ENCODE results near the gene PRUNE2.

DNA sequence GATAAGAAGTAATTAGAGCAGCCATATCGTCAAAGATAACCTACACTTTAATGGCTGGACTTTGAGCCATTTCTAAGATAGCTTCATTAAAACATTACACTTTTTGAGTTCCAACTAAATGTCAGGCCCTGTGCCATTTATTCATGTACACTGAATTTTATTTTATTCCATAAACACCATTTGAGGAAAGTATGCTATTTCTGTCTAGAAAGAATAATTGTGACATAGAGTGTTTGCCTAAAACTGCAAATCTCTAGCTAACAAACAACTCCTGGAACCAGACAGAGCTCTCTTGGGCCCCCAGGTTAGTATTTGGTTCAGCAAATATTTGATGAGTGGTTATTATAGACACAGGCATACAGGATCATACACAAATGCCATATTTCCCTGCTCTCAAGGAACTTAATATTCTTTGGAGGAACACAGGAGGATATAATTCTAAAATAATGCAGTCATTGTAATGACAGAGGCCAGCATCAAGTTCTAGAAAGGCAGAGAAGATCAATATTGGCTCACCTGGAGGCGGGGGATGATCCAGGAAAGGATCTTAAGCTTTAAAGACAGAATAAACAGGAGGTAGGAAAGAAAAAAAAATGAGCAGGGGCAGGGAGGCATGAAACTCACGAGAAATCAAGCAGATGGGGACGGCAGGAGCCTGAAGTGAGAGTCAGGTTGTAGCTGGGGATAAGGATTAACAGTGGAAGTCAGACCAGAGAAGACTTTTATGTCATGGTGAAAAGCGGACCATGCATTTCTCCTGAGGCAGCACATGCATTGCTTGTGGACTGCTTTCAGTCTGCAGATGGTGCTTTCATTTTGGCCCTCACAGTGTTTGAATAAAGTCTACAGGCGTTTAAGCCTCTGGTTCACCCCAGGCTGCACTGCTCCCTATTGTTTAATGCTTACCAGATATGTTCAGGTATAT lies 319.3 kb downstream of the PRUNE2 start:
- TF ChIP-seq, protein P1, sequence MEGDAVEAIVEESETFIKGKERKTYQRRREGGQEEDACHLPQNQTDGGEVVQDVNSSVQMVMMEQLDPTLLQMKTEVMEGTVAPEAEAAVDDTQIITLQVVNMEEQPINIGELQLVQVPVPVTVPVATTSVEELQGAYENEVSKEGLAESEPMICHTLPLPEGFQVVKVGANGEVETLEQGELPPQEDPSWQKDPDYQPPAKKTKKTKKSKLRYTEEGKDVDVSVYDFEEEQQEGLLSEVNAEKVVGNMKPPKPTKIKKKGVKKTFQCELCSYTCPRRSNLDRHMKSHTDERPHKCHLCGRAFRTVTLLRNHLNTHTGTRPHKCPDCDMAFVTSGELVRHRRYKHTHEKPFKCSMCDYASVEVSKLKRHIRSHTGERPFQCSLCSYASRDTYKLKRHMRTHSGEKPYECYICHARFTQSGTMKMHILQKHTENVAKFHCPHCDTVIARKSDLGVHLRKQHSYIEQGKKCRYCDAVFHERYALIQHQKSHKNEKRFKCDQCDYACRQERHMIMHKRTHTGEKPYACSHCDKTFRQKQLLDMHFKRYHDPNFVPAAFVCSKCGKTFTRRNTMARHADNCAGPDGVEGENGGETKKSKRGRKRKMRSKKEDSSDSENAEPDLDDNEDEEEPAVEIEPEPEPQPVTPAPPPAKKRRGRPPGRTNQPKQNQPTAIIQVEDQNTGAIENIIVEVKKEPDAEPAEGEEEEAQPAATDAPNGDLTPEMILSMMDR (IDR thresholded peaks at IDR 0.05; ENCODE audit: poor library complexity) = no peak
- TF ChIP-seq EZH2 (IDR thresholded peaks at IDR 0.05; ENCODE audit: borderline replicate concordance) (no peak), EZH2phosphoT487 (IDR thresholded peaks at IDR 0.05; ENCODE audit: low read depth, severe bottlenecking, unreplicated experiment) (no peak)

All from hepatocyte (in vitro differentiated cells).